Erythroblast (primary cell): ENCODE results near the gene STOX2.

Experiments
- DNase-seq, 2 experiments: peaks; one replicate each; lab custom pipeline; 2025; lab: John Stamatoyannopoulos, UW
- GATA1 ChIP-seq: IDR thresholded peaks from 2 replicates; pipeline ENCODE4 v1.6.1; 2011; ENCODE audit warnings: low read depth, mild to moderate bottlenecking, control low read depth, low read length, moderate library complexity
- POLR2A ChIP-seq: IDR thresholded peaks from 2 replicates; pipeline ENCODE4 v1.6.1; 2011; ENCODE audit warnings: mild to moderate bottlenecking, low read length

STOX2 gene

GRCh38 chr4:183905081-183905592, at the start of gene STOX2:
Gene STOX2, plus strand, starts transcription at chr4:183905307. Its CDS starts 1,484 bp downstream, at chr4:183906791.
- TF ChIP-seq GATA1 (no peak), POLR2A (no peak)
- DNase-seq, result peak in 1 of 2 experiments; percentile 9

DNA sequence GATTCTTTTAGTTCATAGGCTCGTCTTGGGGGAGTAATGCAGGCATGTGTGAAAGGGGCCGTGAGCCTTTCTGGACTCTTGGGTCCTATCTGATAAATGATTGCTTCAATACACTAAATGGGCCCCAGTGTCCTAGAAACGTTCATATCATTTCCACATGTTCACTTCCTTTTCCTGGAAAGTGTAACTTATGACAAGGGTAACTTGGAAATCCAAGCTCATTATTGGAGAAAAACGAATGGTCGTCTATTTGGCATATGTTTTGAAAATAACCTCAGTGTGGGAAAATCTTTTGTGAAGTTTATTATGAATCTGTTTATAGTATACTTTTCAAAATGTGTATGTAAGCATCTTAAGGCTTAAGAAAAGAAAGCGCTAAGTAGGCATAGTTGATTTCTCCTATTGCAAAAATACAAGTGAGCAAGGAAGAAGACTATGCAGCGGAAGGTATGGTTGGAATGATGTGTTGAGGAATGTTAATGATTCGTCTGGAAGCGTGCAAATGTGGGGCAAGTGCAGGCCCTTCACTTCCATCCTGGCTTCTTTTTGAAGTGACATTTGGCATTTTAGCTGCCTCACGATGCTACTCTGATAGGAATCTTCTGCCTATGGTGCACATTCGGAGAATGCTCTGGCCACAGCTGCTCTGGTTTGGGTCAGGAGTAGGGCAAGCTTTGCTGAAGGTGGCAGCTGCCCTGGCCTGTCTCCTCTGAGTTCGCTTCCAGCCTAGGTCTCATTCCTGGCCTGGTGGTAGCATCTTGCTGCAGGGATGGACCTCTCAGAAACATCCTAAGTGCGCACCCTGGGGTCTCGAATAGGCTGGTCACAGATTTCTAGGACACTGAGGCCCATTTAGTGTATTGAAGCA, 49.5 kb upstream of the STOX2 start:
- DNase-seq, result no peak
- TF ChIP-seq POLR2A, result no peak
- TF ChIP-seq GATA1, result no peak

- TF ChIP-seq POLR2A, result no peak
- TF ChIP-seq GATA1, result no peak
Measured at GRCh38 chr4:183857040-183857439, 48.1 kb upstream of the STOX2 start.

DNA sequence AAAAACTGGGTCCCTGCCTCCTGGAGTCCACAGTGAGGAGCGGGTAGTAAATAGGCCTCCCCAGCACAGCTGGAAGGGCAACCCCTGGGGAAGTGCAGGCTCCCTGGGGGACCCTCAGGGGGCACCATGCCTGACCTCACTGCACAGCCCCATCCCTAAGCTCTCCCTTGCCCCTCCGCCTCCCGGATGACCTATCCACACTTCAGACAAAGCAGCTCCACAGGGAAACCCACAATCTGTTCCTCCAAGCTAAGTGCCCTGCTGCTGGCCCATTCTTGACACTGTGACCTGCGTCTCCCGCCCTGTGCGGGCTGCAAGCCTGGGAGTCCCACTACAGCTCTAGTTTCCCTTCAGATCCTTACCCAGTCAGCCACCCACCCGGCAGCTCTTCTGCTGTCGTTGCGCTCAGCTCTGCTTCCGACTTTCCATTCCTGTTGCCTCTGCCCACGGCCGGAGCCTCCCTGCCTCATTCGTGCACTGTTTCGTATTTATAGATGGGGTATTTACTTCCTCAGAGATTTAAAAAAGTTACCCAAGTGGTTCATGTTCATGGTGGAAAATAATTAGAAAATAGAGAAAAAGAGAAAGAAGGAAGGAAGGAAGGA, 47.0 kb upstream of the STOX2 start:
- no peak for TF ChIP-seq POLR2A
- no peak for TF ChIP-seq GATA1

More at GRCh38 chr4:183857040-183857439, 48.1 kb upstream of the STOX2 start:
- DNase-seq, result no peak

GRCh38 chr4:183860119-183860518, 45.0 kb upstream of the STOX2 start:
- DNase-seq, result no peak
- no peak for TF ChIP-seq POLR2A
- no peak for TF ChIP-seq GATA1

More for the DNA sequence above, 47.0 kb upstream of the STOX2 start:
- no peak for DNase-seq

- TF ChIP-seq GATA1 (no peak), POLR2A (no peak)
Measured at GRCh38 chr4:183860731-183861130, 44.4 kb upstream of the STOX2 start.

DNA sequence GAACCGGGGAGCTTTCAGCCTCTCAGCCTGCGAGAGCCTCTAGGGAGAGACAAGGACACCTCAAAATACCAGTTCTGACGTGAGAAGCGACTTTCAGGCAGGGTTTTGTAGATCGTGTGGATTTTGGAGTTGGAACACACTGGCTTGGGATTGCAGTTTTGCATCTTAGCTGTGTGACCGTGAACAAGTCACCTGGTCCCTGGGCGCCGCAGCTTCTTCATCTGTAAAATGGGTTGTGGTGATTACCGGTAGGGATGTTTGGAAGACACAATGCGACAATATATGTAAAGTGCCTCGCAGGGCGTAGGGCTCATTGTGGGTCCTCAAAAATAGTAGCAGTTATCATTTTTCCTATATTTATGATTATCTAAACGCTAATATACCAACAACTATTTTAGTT, 43.7 kb upstream of the STOX2 start:
- TF ChIP-seq POLR2A (no peak), GATA1 (no peak)
- no peak for DNase-seq

More at GRCh38 chr4:183860731-183861130, 44.4 kb upstream of the STOX2 start:
- no peak for DNase-seq

- TF ChIP-seq POLR2A (no peak), GATA1 (no peak)
- no peak for DNase-seq
Measured at GRCh38 chr4:183863155-183863825, 41.8 kb upstream of the STOX2 start.

DNA sequence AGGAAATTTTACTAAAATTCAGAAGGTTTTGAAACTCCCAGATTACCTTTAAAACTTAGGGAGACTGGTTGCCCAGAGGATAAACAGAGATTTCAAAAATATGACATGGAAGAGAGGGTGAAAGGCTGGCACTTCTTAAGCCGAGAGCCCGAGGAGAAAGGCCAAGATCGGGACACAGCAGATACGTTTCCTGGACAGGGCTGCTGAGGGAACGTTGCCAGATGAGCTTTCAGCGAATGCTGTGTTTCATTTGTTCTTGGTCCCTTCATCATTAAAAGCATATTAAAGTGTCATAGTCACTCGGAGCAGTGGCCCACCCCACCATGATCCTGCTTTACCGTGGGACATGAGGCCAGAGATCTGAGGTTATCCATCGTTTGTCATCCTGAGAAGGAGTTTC, 37.9 kb upstream of the STOX2 start:
- no peak for TF ChIP-seq GATA1
- TF ChIP-seq POLR2A, result no peak
- no peak for DNase-seq

DNA sequence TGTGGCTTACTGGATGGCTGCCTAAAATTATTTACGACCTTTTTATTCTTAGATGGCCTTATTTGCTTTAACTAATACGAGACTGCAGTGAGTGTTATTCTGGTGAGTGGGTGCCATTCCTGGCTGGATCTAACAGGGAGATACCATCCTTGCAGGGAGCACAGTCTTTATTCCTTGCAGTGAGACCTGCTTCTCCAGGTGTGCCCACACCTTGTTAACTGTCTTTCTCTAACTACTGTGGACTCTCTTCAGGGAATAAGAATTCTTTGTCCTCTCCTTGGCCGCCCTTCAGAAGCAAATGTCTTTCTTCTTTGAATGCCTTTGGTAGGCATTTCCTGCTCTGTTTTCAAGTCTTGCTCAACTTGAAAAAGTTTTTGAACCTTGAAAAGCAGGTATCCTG, 34.1 kb upstream of the STOX2 start:
- DNase-seq, result no peak
- TF ChIP-seq POLR2A (no peak), GATA1 (no peak)

DNA sequence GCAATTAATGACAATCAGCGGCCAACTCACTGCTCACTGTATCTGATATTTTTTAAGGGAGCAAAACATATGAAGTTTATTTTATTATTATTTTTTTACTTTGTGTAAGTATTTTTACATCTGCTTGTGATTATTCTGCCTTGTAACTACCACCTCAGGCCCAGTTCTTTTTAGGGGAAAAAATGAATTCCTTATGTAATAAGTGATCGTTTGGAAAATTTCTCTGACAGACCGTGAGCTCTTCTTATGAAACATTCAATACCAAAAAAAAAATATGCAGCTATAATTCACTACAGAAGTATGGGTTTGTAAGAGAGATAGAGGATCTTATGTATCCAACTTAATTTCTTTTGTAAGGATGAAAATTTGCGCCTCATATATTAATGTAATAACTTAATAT, 33.5 kb upstream of the STOX2 start:
- TF ChIP-seq GATA1 (no peak), POLR2A (no peak)
- no peak for DNase-seq

DNA sequence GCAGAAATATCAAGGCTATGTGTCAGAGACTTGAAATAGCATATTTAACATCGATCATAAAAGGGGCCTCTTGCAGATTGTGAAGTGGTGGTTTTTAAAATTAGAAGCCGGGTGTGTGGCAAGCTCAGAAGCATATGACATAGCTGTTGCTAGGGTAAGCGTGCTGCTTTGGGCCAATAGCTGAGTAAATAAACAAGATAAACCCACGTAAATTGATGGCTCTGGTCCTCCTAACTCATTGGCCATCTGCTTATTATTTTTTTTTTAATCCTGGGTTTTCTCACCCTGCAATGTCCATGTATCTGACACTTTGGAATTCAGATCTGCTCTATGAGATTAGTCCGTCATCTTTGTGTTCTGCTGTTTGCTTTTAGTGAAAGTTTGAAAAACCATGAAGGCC, 32.6 kb upstream of the STOX2 start:
- TF ChIP-seq GATA1, result no peak
- TF ChIP-seq POLR2A, result no peak
- DNase-seq, result no peak

- TF ChIP-seq GATA1 (no peak), POLR2A (no peak)
- no peak for DNase-seq
Measured at GRCh38 chr4:183873409-183874185, 31.5 kb upstream of the STOX2 start.
